ENCODE results near the gene TEX35. TPM values are rescaled to one million over a fixed set of nuclear protein-coding genes. Genes with fewer than 3 reads are reported as not detected.

TEX35 gene
- total RNA-seq, 4 donors from 2014 or later = 0.60 to 1.0 (median 1.0) TPM; not detected in 1

DNA sequence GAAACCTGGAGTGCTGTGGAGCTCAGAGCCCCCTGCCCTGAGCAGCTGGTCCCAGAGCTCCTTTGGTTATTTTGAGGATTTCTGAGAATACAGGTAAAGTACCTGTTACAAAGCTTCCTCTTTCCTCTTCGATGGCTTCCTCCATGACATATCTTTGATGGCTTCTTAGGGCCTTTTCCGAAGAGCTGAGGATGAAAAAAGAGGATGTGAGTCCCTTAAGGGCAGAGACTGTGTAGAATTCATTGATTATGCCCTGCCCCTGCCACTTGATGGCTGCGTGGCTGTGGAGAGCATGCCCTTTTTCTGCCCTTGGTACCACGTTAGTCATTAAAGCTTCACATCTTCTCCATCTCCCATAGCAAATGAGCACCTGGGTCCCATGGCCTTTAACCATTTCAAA lies 14.2 kb downstream of the TEX35 start:
- H3K36me3 ChIP-seq = no peaks in the 10 kb centered on the region
- H3K27ac ChIP-seq = no peak overlapping the region
- peaks cover 4% of the 10 kb centered on the region for H3K4me1 ChIP-seq
- no peak overlapping the region for H3K4me3 ChIP-seq
- WGBS = 95% methylated on average over 4 of the region's 4 CpGs
- TF ChIP-seq POLR2A (IDR thresholded peaks at IDR 0.05) = no peak
- TF ChIP-seq, protein P1, sequence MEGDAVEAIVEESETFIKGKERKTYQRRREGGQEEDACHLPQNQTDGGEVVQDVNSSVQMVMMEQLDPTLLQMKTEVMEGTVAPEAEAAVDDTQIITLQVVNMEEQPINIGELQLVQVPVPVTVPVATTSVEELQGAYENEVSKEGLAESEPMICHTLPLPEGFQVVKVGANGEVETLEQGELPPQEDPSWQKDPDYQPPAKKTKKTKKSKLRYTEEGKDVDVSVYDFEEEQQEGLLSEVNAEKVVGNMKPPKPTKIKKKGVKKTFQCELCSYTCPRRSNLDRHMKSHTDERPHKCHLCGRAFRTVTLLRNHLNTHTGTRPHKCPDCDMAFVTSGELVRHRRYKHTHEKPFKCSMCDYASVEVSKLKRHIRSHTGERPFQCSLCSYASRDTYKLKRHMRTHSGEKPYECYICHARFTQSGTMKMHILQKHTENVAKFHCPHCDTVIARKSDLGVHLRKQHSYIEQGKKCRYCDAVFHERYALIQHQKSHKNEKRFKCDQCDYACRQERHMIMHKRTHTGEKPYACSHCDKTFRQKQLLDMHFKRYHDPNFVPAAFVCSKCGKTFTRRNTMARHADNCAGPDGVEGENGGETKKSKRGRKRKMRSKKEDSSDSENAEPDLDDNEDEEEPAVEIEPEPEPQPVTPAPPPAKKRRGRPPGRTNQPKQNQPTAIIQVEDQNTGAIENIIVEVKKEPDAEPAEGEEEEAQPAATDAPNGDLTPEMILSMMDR (IDR thresholded peaks at IDR 0.05) = no peak
- DNase-seq (ENCODE audit: low spot score in 2 of 2) = no peak
- no peaks in the 10 kb centered on the region for H3K27me3 ChIP-seq
- peaks cover 4% of the 10 kb centered on the region for H3K9me3 ChIP-seq

DNA sequence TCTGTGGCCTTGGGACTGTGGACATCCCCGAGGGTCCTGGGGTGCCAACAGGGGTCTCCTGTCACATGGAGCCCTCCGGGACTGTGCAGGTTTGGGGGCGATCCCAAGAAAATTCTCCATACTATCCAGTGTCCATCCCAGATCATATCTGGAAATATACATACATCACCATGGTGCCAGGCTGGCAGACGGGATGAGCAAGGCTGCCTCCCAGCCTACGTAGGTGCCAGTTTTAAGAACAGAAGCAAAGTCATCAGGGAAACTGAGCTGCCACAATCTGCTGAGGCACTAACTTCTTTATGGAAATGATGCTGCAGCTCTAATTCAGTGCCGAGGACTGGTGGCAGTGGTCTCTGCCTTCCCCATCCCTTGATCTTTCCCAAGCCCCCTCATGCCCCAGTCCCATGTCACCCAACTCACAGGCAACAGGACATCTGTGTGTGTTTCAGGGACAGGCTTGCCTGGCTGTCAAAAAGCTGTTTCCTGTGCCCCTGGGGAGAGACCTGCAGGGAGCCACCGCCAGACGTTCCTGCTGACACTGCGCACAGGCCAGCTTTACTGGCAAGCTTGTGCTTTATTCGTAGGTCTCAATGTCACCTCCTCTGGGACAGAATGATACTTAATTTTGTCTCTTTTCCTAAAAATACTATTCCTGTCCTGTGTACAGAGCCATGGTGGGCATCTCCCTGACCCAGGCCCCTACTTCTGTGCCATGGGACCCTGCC lies 15.5 kb downstream of the TEX35 start:
- TF ChIP-seq, protein P1 (IDR thresholded peaks at IDR 0.05) = no peak
- TF ChIP-seq EP300 (IDR thresholded peaks at IDR 0.05) = no peak
- TF ChIP-seq POLR2A (IDR thresholded peaks at IDR 0.05) = no peak
- no peak for TF ChIP-seq POLR2AphosphoS5 (IDR thresholded peaks at IDR 0.05)
- Histone ChIP-seq H3K27me3 (no peaks in the 10 kb centered on the region), H3K36me3 (no peaks in the 10 kb centered on the region), H3K27ac (no peak overlapping the region), H3K4me3 (no peak overlapping the region), H3K4me1 (peaks cover 4% of the 10 kb centered on the region), H3K9me3 (peaks cover 4% of the 10 kb centered on the region)
- 82% methylated on average over 10 of the region's 10 CpGs for WGBS
- DNase-seq (ENCODE audit: low spot score in 2 of 2) = peak in 1 of 2 donors; percentile 25

DNA sequence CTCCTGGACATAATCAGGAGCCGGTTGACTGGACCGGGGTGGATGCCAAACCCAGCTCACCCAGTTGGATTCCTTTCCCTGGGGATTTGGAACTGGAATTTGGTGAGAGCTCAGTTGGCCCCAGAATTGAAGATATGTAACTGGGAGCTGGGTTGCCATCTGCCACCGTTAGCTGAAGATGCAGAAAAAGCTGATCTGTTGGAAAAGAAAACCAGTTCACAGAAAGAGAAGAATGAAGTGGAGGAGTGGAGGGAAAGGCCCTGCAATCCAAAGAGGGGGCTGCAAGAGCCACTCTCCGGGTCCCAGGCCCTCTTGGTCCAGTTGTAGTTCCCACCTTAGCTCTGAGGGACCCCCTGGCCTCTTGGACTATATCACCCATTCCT lies 16.0 kb downstream of the TEX35 start:
- TF ChIP-seq, protein P1 (IDR thresholded peaks at IDR 0.05) = no peak
- TF ChIP-seq POLR2AphosphoS5 (IDR thresholded peaks at IDR 0.05) (no peak), EP300 (IDR thresholded peaks at IDR 0.05) (no peak), POLR2A (IDR thresholded peaks at IDR 0.05) (no peak)
- WGBS = 70% methylated on average over 4 of the region's 4 CpGs

DNA sequence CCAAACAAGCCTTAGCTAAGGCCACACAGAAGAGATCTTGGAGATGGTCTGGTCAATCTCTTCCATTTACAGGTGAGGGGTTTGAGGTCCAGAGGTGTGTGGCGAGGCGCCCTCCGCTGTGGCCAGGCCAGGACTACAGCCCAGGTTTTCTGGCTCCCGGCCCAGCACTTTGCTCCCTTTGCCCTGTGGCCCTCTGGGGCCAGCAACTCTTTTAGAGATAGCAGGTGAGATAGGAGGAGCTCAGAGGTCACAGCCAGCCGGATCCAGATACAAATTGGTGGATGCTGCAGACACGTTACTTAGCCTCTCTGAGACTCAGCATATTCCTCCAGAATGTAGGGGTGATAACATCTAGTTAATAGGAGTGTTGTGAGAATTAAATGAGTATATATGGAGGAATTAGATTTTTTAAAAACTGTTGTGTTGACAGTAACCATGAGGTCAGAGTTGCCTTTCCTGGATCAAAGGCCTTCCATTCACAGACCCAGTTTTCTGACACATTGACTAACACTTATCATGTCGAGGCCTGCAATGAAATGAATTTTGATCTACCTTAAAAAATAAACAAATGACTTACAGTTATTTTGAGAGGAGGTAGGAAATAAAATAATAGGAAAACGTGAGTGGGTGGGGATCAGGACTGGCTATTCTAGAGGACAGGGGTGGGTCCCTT lies 16.6 kb downstream of the TEX35 start:
- H3K4me1 ChIP-seq = peaks cover 4% of the 10 kb centered on the region
- H3K36me3 ChIP-seq = no peaks in the 10 kb centered on the region
- H3K4me3 ChIP-seq = no peak overlapping the region
- H3K9me3 ChIP-seq = peaks cover 2% of the 10 kb centered on the region
- TF ChIP-seq, protein P1 (IDR thresholded peaks at IDR 0.05) = no peak
- DNase-seq (ENCODE audit: low spot score in 2 of 2) = peak in 1 of 2 donors; percentile 24
- H3K27me3 ChIP-seq = no peaks in the 10 kb centered on the region
- no peak overlapping the region for H3K27ac ChIP-seq
- 92% methylated on average over 8 of the region's 8 CpGs for WGBS

More for the DNA sequence above, 16.0 kb downstream of the TEX35 start:
- Histone ChIP-seq H3K4me1 (peaks cover 4% of the 10 kb centered on the region), H3K4me3 (no peak overlapping the region), H3K36me3 (no peaks in the 10 kb centered on the region), H3K27me3 (no peaks in the 10 kb centered on the region), H3K27ac (no peak overlapping the region), H3K9me3 (peaks cover 4% of the 10 kb centered on the region)
- peak in 1 of 2 donors; percentile 19 for DNase-seq (ENCODE audit: low spot score in 2 of 2)

DNA sequence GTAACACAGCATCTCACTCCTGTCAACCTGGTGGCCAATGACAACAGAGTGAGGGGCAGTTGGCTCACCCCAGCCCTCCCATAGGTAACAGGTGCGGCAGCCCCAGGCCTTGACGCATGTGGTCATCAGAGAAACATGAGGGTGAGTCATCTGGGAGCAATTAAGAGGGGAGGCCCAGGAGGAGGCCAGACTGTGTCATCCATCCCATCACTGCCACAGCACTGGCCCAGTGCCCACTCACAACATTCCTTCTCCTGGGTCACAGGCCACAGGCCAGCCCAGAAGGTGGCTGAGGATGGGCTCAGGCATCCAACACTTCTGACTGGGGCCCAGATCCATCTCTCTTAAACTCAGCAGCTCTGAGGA lies 17.1 kb downstream of the TEX35 start:
- no peak overlapping the region for H3K4me3 ChIP-seq
- DNase-seq (ENCODE audit: low spot score in 2 of 2) = peak in 1 of 2 donors; percentile 43
- H3K36me3 ChIP-seq = no peaks in the 10 kb centered on the region
- H3K27ac ChIP-seq = no peak overlapping the region
- 71% methylated on average over 2 of the region's 2 CpGs for WGBS
- no peaks in the 10 kb centered on the region for H3K27me3 ChIP-seq
- H3K9me3 ChIP-seq = no peaks in the 10 kb centered on the region
- peaks cover 4% of the 10 kb centered on the region for H3K4me1 ChIP-seq
- TF ChIP-seq POLR2AphosphoS5 (IDR thresholded peaks at IDR 0.05) = no peak
- TF ChIP-seq POLR2A (IDR thresholded peaks at IDR 0.05) = no peak
- no peak for TF ChIP-seq EP300 (IDR thresholded peaks at IDR 0.05)
- TF ChIP-seq, protein P1 (IDR thresholded peaks at IDR 0.05) = no peak

All from suprapubic skin (tissue), 4 donors.